ENCODE measurements around the gene NFAM1. TPM values are rescaled to one million over a fixed set of nuclear protein-coding genes. Genes with fewer than 3 reads are reported as not detected.

Gene NFAM1
- total RNA-seq, 2 donors from 2014 or later: 0.64 to 2.1 TPM

GRCh38 chr22:42399315-42400271, 32.6 kb downstream of the NFAM1 start:
- no peaks in the 10 kb centered on the region for H3K9me3 ChIP-seq
- no peaks in the 10 kb centered on the region for H3K4me1 ChIP-seq
- H3K27me3 ChIP-seq: no peaks in the 10 kb centered on the region
- no peaks in the 10 kb centered on the region for H3K36me3 ChIP-seq
- no peak overlapping the region for H3K4me3 ChIP-seq
- H3K9ac ChIP-seq (ENCODE audit: low read depth in 2 of 2, low read length in 2 of 2): no peak overlapping the region
- no peak overlapping the region for H3K27ac ChIP-seq
- peak; percentile 36 for DNase-seq
- intact Hi-C loops (cut with DNase I): no loop called here
- TF ChIP-seq, protein P1, sequence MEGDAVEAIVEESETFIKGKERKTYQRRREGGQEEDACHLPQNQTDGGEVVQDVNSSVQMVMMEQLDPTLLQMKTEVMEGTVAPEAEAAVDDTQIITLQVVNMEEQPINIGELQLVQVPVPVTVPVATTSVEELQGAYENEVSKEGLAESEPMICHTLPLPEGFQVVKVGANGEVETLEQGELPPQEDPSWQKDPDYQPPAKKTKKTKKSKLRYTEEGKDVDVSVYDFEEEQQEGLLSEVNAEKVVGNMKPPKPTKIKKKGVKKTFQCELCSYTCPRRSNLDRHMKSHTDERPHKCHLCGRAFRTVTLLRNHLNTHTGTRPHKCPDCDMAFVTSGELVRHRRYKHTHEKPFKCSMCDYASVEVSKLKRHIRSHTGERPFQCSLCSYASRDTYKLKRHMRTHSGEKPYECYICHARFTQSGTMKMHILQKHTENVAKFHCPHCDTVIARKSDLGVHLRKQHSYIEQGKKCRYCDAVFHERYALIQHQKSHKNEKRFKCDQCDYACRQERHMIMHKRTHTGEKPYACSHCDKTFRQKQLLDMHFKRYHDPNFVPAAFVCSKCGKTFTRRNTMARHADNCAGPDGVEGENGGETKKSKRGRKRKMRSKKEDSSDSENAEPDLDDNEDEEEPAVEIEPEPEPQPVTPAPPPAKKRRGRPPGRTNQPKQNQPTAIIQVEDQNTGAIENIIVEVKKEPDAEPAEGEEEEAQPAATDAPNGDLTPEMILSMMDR (IDR thresholded peaks at IDR 0.05): no peak

- Histone ChIP-seq H3K27me3 (no peaks in the 10 kb centered on the region), H3K9ac (ENCODE audit: low read depth in 2 of 2, low read length in 2 of 2) (no peak overlapping the region), H3K27ac (peak overlapping the region; percentile 34), H3K4me1 (no peaks in the 10 kb centered on the region), H3K4me3 (no peak overlapping the region), H3K9me3 (no peaks in the 10 kb centered on the region), H3K36me3 (no peaks in the 10 kb centered on the region)
- DNase-seq: no peak
- intact Hi-C loops (cut with DNase I): no loop called here
- TF ChIP-seq, protein P1 (IDR thresholded peaks at IDR 0.05): no peak
Observed at GRCh38 chr22:42397332-42398249, 34.6 kb downstream of the NFAM1 start.

- DNase-seq: no peak
- intact Hi-C loops (cut with DNase I): no loop called here
- H3K9me3 ChIP-seq: no peaks in the 10 kb centered on the region
- no peaks in the 10 kb centered on the region for H3K27me3 ChIP-seq
- H3K36me3 ChIP-seq: no peaks in the 10 kb centered on the region
- TF ChIP-seq, protein P1 (IDR thresholded peaks at IDR 0.05): no peak
- H3K27ac ChIP-seq: peak overlapping the region; percentile 34
- no peak overlapping the region for H3K9ac ChIP-seq (ENCODE audit: low read depth in 2 of 2, low read length in 2 of 2)
- no peak overlapping the region for H3K4me3 ChIP-seq
- H3K4me1 ChIP-seq: no peaks in the 10 kb centered on the region
Observed at GRCh38 chr22:42396621-42397331, 35.4 kb downstream of the NFAM1 start.

DNA sequence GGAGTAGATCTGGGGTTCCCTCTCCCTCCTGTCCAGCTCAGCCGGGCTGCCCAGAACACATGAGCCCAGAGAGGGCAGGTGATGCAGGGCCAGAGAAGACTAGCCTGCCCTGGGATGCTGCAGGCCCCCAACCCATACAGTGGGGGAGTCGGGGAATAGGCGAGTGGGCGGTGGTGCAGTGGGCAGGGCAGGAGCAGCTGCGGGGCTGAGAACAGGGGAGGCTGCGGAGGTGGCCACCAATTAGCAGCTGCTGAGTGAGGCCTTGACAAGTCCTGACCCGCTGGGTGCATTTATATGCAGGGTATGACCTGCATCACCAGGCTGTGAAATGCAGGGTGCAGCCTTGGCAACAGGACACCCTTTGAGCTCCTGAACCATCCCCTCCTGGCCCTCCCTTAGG, 43.1 kb downstream of the NFAM1 start:
- H3K4me3 ChIP-seq: no peak overlapping the region
- H3K4me1 ChIP-seq: no peaks in the 10 kb centered on the region
- no peak overlapping the region for H3K27ac ChIP-seq
- DNase-seq: no peak
- no peaks in the 10 kb centered on the region for H3K36me3 ChIP-seq
- intact Hi-C loops (cut with DNase I): no loop called here
- no peaks in the 10 kb centered on the region for H3K9me3 ChIP-seq
- TF ChIP-seq, protein P1 (IDR thresholded peaks at IDR 0.05): no peak
- no peak overlapping the region for H3K9ac ChIP-seq (ENCODE audit: low read depth in 2 of 2, low read length in 2 of 2)
- H3K27me3 ChIP-seq: no peaks in the 10 kb centered on the region

Measured in colonic mucosa (tissue), 4 donors.